Stimulated activated CD8-positive, alpha-beta memory T cell treated with anti-CD3 and anti-CD28 coated beads, Interleukin-4, amount 100 ng/mL, for 48 hours (primary cell): ENCODE results near the gene SLC9A9.
"Not testable (repeated sequence)": the region's sequence is repeated elsewhere in the genome, so short reads cannot be mapped to it uniquely, and the experiment has no call there.

Experiments used
- DNase-seq: peaks from one replicate; pipeline ENCODE4 v3.0.0-alpha.2; 2020

The SLC9A9 gene

DNA sequence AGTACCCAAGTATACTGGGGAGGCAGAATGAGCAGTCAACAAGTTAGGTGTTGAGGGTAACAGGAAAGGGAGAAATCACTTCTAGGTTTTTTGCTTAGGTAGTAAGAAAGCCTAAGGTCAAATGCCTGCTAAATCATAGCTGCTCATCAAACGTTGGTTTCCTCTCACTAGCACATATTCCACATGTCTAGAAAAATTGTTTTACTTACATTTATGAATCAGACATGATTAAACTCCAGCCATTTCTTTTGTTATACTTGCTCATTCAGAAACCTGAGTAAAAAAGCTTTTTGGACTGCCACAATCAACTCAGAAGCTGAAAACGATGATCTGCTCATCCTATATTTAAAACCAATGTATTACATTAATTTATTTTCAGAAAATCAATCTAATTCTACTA, 40.2 kb downstream of the SLC9A9 start:
- DNase-seq: no peak

GRCh38 chr3:143806038-143806437, 42.2 kb downstream of the SLC9A9 start:
- no peak for DNase-seq

DNA sequence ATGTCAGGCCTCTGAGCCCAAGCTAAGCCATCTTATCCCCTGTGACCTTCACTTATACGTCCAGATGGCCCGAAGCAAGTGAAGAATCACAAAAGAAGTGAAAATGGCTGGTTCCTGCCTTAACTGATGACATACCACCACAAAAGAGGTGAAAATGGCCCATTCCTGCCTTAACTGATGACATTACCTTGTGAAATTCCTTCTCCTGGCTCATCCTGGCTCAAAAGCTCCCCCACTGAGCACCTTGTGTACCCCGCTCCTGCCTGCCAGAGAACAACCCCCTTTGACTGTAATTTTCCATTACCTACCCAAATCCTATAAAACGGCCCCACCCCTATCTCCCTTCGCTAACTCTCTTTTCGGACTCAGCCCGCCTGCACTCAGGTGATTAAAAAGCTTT, 42.8 kb downstream of the SLC9A9 start:
- DNase-seq: not testable (repeated sequence)

DNA sequence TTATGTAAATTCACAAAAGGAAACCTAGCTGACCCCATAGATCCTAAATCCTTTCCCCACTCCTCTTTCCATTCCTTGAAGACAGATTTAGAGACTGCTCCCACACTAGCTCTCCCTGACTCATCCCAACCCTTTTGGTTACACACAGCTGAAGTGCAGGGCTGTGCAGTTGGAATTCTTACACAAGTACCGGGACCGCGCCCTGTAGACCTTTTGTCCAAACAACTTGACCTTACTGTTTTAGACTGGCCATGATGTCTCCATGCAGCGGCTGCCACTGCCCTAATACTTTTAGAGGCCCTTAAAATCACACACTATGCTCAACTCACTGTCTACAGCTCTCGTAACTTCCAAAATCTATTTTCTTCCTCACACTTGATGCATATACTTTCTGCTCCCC, 47.2 kb downstream of the SLC9A9 start:
- DNase-seq: not testable (repeated sequence)

DNA sequence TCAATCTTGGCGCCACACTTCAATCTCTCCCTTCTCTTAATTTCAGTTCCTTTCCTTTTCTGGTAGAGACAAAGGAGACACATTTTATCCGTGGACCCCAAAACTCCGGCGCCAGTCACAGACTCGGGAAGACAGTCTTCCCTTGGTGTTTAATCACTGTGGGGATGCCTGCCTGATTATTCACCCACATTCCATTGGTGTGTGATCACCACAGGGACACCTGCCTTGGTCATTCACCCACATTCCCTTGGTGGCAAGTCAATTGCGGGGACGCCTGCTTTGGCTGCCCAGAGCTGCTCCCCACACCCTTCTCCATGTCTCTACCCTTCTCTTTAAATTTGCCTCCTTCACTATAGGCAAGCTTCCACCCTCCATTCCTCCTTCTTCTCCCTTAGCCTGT, 50.1 kb downstream of the SLC9A9 start:
- not testable (repeated sequence) for DNase-seq

DNA sequence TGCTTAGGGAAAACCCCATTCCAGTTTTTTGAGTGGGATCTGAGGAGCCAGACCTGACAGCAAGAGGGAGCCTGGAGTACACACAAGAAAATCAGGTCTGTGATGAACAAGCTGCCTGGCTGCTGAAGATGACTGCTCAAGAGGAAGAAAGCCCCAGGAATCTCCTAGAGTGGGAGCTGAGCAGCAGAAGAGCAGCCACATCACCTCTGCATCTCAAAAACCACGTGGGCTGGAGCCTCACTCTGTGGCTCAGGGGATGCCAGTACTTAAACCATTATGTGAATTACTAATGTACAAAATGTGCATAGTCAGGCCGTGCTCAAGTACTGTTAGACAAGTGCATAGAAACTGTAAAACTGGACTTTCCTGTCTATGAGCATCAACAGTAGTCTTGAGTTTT, 52.4 kb downstream of the SLC9A9 start:
- DNase-seq: no peak

DNA sequence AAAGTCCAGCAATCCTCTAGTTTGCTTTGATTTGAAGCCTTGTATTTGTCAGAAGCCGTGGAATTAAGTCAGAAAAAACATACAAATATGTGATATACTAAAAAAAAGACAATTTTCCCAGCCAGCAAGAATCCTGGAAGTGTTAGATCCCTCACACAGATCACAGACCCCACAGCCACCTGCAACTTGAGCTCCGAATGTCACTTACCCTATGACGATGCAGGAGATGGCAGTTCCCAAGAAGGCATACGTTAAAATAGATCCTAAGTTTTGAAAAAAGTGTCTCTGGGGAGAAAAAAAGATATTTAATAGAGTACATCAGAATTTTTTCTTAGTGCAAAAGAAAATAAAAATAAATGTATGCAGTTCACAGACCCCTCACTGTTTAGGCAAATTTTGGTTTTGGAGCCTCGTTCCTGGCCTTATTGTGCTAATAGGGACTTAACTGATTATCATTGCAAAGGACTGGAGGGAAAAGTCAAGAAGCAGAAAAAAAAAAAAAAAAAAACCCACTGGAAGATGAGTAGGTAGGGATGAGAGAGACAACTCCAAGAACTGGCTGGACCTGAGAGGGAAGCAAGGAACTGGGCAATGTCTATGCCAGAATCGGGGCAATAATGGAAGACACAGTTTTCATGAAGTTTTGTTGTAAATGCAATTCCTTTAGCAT, 53.3 kb downstream of the SLC9A9 start:
- no peak for DNase-seq

DNA sequence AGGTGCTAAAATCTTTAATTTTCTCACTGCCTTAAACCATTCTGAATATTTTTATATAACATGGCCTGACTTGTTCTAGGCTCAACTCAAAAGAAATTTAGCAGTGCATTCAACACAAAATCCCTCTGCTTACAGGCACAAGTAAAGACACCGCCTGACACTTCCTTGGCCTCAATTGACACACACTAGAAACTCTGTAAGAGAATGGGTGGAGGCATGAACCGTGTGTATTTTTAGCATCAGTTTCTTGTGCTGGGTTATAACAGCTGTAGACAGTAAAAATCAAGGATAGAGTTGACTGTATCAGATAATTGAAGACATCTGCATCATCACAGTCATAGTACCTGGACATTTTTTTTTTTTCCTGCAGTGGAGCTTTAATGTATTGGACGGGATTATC, 54.3 kb downstream of the SLC9A9 start:
- DNase-seq: no peak

- DNase-seq: no peak
Observed at GRCh38 chr3:143791386-143791785, 56.9 kb downstream of the SLC9A9 start.

GRCh38 chr3:143786219-143787191, 61.8 kb downstream of the SLC9A9 start:
- DNase-seq: no peak

DNA sequence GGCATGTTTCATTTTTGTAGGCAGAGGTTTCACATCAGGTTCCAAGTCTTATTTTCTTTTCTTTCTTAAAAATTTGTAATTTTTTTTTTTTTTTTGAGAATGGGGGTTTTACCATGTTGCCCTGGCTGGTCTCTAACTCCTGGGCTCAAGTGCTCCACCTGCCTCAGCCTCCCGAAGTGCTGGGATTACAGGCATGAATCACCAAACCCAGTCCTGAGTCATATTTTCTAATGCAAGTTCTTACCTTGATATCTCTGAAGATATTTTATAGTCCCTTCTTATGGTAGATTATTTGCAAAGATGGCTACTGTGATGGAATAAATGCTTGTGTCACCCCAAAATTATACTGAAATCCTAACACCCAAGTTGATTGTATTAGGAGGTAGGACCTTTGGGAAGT, 63.8 kb downstream of the SLC9A9 start:
- no peak for DNase-seq

DNA sequence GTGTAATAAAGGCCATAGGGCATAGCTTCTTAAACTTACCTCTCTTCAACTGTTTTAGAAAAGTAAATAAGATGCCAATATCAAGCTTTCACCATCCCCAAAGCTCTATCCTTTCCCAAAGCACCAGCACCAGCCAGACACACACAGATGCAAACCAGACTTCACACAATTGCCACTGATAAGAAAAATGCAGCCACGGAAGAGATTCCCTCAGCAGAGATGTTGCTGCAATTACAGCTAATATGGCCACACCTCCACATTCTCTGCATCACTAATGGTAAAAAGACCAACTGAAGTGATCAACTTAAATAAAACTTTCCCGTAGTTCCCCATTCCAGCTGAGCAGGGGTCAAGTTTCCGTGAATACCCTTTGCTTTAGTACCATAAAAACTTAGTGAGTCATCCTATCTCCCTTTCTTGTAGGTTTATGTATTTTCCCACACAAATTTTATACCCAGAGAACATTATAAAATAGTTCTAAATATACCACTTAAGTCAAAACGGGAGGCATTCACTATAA, 64.4 kb downstream of the SLC9A9 start:
- DNase-seq: no peak

GRCh38 chr3:143775459-143775858, 72.8 kb downstream of the SLC9A9 start:
- DNase-seq: no peak

- DNase-seq: no peak
Observed at GRCh38 chr3:143771939-143772338, 76.3 kb downstream of the SLC9A9 start.

GRCh38 chr3:143771258-143771657, 77.0 kb downstream of the SLC9A9 start:
- no peak for DNase-seq

DNA sequence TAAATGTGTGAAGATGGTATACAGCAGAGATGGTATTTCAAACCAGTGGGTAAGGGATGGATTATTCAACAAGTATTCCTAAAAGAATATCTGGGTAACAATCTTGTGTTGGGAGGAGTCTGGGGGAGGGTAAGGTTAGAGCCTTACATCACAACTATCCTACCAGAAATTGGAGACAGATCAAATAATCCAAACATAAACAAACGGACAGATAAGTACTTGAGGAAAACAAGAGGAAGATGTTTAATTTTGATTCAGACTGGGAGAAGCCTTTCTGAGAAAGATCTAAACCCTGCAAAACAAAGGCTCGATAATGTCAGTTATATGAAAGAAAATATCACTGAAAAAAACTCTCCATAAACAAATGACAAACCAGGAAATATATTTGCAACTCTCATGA, 77.9 kb downstream of the SLC9A9 start:
- no peak for DNase-seq

DNA sequence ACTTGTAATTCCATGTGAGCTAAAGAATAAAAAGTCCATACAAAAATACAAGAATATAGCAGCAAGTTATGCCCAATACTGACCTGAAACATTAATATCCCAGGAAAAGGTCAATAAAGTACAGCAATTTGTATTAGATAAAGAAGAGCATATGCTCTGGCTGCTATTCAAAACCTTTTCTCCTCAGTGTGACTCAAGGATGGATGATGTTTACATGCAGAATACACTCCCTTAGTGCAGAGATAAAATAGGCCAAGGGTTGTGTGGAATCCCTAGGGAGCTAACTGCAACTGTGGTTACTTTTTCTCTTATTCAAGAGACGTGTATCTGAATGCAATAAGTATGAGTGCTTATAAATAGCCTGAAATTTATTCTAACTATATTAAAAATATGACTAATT, 78.7 kb downstream of the SLC9A9 start:
- no peak for DNase-seq

- DNase-seq: no peak
Observed at GRCh38 chr3:143764840-143765239, 83.4 kb downstream of the SLC9A9 start.

DNA sequence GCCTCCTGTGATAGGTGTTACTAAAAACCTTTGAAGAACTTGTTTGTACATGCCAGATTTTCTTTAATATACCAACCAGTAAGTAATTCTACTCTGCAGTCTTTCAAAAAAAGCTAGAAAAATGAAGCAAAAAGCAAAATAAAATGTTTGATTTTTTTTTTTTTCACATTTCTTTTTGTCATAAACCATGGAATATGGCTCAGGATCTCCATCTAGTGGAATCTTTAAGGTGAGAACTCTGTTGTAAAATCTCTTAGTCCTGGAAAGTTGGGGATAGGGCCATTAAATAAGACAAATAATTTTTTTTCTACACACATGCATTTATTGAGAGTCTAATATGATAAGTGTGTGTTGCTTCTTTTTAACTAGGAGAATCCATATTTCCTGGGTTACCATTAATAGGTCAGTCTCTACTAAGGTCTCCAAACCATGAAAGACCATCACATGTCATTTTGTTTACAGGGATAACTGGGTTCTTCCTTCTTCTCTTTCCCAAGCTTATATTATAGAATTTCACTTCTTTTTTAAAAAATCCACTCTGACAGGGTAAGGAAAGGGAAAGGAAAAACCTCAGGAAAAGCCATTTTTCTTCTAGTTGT, 84.6 kb downstream of the SLC9A9 start:
- no peak for DNase-seq

DNA sequence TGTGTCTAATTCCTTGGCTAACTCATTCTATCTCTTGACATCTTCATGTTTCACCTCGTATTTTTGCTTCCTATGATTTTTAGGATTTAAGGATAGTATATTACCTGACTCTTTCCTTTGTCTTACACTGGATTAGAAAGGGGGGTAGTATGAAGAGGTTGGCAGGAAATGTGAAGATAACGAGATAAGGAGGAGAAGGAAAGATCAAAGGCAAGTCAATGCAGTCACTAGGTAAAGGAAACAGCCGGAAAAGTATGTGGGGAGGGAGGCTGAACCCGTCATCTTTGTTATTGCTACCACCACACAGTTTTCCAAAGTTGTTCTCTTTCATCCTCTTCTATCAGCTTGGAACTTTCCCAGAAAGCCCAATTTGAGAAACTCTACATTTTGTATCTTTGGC, 90.6 kb downstream of the SLC9A9 start:
- DNase-seq: no peak

DNA sequence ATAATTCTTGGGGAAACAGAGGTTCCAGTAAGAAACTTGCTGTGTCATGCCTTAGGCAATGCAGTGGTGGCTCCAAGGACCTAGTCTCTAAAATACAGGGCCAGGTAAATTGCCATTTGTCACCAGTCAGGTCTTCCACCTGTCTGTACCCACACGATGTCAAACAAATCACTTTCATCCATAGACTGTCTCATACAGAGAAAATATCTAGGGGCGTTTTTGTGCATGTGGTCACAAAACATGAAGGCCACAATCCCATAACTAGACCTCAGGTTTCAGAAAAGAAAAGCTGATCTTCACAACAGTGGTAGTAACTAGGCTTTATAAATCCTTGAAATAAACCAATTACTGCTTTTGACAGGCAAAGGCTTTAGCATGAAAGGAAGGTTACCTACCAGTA, 92.3 kb downstream of the SLC9A9 start:
- no peak for DNase-seq

- DNase-seq: no peak
Observed at GRCh38 chr3:143754090-143754489, 94.2 kb downstream of the SLC9A9 start.

- no peak for DNase-seq
Observed at GRCh38 chr3:143753456-143753855, 94.8 kb downstream of the SLC9A9 start.

- DNase-seq: no peak
Observed at GRCh38 chr3:143753006-143753405, 95.3 kb downstream of the SLC9A9 start.
